GM19463 (cell line): ENCODE data around the gene AURKA.

Experiments
- ATAC-seq: cut with Tn5 transposase; IDR thresholded peaks from one replicate; pipeline ENCODE4 v1.9.1; 2021; ENCODE audit warnings: mild to moderate bottlenecking, moderate library complexity; ENCODE audit not compliant: unreplicated experiment

Gene AURKA

DNA sequence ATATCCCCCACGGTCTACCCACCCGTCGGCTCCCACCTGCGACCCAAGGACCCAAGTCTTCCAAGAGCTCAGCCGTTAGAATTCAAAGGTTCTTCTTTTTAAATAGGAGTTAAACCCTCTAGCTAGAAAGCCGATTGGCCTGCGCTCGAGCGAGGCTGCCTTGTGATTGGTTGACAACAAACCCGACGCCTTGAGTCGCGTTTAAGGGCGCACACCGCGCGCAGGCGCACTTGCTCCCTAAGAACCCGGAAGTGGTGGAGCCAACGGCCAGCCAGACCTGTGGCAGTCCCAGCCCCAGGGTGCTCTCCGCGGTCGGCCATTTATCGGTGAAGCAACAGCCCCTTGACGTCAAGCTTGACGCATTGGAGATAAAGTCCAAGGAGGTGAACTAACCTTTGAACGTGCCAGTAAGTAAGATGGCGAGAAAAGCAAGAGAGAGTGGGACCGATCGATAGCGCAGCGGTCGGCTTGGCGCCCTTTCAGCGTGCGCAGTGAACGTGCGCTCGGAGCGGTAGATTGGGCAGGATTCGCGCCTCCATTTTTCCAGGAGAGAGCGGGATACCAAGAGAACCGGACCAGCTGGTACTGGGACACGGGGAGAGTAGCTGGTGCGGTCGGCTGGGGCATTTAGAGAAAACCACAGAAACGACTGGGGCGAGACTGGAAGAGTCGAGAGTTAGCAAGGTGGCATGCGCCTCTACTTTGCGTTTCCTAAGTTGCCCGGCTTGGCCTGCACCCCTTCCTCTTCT lies at the start of gene AURKA, which contains the start of gene CSTF1:
Gene AURKA (minus strand): TSS at position 84 of the 749 bp plus-strand sequence. CDS start 4,018 bp downstream, outside the sequence.
Gene CSTF1 (plus strand): TSS at position 514 of the 749 bp plus-strand sequence. CDS start 2,908 bp downstream, outside the sequence.
- ATAC-seq = peak; percentile 89

DNA sequence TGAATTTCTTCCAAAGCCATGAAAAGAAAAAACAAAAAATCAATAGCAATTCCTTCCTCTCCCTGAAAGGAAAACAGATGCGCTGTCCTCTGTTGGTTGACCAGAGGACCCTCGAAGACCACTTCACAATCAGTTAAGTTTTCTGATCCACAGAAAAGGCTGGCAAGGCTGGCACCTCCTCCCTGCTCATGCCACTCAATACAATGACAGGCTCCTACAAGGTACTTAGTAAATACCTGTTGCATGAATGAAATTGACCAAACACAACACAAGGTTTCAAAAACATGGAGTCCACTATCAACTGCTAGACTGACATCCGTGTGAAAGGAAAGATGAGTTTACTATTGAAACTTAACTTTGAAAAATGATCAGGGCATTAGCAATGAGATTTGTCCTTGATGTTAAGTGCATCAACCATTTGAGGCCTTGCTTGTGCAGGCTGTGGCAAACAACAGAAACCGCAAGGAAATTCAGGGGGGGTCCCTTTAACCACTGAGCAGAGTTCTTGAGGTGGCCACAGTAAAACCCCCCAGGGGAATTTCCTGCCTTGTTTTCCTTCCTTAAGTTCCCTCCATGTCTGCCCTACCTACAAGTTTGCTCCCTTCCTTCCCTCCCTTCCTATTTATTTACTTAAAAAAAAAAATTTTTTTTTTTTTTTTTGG lies 48.5 kb upstream of the AURKA start:
- ATAC-seq = peak; percentile 83

GRCh38 chr20:56439771-56440291 lies 47.8 kb upstream of the AURKA start:
- no peak for ATAC-seq

DNA sequence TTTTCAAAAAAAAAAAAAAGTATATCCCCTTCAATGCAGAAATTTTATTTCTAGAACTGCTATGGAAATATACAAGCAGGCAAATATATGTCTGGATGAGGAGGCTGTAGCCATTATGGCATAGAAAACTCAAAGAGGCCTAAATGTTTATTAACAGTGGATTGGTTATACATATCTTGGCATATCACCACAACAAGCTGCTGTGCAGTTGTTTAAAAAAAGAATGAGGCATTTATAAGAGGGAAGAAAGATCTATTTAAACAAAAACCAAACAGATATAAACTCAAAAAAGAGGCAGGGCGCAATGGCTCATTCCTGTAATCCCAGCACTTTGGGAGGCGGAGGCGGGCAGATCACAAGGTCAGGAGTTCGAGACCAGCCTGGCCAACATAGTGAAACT lies 46.3 kb upstream of the AURKA start:
- no peak for ATAC-seq

GRCh38 chr20:56437196-56437960 lies 45.4 kb upstream of the AURKA start:
- ATAC-seq = no peak

DNA sequence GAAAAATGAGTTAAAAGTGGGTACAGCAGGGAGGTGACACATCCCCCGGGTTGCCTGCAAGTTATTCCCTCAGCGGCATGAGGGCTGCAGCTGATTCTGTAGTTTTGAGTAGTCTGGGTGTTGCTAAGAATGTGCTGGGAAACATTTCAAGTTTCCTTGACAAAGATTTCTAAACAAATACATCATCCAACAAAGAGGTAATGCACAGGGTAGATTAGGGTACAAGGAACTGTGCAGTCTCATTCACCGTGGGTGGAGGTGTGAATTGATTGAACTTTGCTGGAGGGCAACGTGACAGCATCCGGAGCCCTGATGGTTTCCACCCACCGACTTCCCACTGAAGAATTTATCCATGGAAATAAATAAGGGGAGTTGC lies 41.9 kb upstream of the AURKA start:
- no peak for ATAC-seq

- no peak for ATAC-seq
Measured at GRCh38 chr20:56433221-56433879, 41.3 kb upstream of the AURKA start.

DNA sequence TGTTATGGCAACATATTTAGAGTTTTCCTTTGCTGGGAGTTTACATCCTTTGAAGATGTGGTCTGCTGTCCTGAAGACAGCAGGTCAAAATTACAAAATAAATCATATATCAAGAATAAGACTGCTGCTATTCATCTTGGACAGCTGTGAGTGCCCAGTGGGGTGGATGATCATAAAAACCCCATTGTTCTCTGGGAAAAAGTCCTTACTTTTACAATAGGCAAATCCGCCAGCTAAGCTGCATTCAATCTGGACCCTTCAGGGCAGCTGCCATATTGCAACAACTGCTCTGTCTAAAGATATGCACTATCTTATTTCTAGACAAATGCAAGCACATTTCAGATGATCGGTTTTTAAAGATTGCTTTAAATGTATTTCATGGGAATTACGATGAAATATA lies 39.5 kb upstream of the AURKA start:
- no peak for ATAC-seq

- no peak for ATAC-seq
Measured at GRCh38 chr20:56430957-56431356, 38.9 kb upstream of the AURKA start.

GRCh38 chr20:56430461-56430860 lies 38.4 kb upstream of the AURKA start:
- no peak for ATAC-seq

DNA sequence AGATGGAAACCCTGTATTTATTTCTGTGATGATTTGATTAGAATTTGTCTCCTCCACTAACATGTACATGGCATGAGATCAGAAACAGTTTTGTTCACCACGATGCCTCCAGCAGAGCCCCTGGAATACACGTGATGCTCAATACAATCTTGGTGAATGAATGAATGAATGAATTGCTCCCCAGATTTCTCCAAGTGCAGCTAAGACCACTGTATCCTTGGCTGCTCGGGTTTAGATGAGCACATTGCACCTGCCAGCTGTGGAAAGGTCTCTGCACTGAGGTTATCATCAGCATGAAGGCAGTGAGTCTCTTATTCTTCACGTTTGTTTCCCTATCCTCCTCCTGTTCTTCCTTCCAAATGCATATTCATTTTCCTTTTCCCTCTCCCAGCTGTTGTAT lies 37.9 kb upstream of the AURKA start:
- ATAC-seq = no peak

GRCh38 chr20:56429502-56429901 lies 37.5 kb upstream of the AURKA start:
- no peak for ATAC-seq

GRCh38 chr20:56428881-56429280 lies 36.9 kb upstream of the AURKA start:
- no peak for ATAC-seq

DNA sequence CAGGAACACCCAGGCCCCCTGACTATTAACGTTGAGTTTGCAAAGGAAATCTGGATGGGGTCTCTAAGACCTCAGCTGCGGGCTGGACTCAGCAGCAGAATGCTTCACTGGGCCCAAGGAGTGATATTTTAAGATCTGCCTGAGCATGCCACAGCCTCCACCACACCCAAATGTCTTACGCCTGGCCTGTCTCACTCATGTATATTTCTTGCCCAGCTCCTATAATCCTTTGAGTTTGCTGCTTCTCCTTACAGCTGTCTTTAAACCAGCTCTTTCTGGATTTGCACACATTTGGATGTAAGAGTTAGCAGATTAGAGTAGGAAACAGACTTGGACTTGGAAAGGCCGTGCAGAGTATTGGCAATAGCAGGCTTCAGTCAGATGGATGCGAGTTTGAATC lies 36.4 kb upstream of the AURKA start:
- ATAC-seq = no peak

DNA sequence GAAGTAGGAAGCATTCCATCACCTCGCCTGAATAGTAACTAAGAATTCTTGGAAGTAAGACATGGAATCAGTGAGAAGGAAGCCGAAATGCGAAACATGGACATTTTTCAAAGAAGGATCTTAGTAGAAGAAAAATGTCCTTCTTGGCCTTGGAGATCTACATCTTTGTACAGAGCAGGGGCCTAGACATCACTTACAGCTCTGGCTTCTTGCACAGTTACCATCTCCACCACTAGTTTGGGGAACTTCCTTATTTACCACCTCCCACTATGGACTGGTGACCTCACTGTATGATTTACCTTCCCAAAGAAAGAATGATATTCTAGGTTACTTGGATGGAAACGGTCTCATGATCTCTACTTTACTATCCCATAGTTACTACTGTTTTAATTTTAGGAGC lies 35.8 kb upstream of the AURKA start:
- no peak for ATAC-seq

- no peak for ATAC-seq
Measured at GRCh38 chr20:56426926-56427325, 34.9 kb upstream of the AURKA start.

DNA sequence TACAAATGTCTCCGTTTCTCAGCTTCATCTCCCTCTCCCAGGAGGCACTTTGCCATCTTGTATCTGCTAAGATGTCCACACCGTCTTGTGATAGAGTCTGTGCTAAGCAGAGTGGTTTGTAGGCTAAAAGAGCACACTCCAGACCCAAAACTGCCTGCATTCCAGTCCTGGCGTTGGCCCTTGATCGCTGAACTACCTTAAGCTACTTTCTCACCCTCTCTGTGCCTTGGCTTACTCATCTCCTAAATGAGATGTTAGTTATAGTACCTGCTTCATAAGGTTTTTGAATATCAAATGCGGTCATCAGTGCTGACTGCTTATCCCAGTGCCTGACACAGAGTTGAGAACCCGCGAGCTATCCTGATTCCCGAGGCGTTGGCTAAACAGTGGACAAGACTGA lies 34.0 kb upstream of the AURKA start:
- no peak for ATAC-seq

DNA sequence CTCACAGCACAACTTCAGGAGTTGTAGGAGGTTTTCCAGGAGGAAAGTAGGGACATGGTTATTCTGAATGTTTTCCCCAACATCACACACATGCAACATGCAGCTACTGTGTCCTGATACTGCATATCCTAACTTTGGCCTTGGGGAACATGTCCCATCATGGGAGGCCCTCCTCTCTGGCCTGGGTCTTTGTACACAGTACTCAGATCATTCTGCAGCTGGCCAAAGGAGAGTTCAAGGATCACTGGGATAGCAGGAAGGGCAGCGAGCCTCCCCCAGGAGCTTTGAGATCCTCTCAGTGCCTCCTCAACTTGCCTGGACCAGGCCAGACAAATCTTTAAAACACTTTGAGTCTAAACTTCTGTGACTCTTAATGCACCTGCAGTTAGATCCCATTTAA lies 32.9 kb upstream of the AURKA start:
- ATAC-seq = no peak

DNA sequence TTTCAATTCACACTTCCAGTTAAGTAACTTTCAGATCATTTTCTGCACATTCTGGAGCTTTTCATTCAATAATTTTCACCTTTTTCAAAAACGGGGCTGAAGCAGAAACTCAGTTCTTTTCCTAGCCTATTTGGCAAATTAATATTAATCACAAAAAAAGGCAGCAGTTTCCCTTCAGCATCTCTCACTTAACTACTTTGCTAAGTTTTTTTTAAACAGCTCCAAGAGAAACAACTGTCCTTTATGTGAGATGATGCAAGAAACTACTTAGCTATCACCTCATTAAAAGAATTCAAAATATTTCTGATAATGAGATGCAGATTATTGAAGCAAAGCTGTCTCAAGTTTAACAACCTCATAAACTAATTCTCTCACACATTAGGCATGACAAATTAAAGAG lies 31.9 kb upstream of the AURKA start:
- no peak for ATAC-seq

GRCh38 chr20:56423211-56423610 lies 31.2 kb upstream of the AURKA start:
- no peak for ATAC-seq

- no peak for ATAC-seq
Measured at GRCh38 chr20:56422824-56423189, 30.8 kb upstream of the AURKA start.
